DOHH2 (cell line): ENCODE results near the gene KCTD3.

Experiments used
- CTCF ChIP-seq: fragments of 200-600 bp; sonication (generic); IDR thresholded peaks from one replicate; pipeline ENCODE4 v1.5.1; 2014; ENCODE audit warnings: antibody characterized with exemption, mild to moderate bottlenecking, low read depth, low read length; ENCODE audit not compliant: poor library complexity, severe bottlenecking
- EZH2phosphoT487 ChIP-seq: fragments of 200-600 bp; sonication (generic); IDR thresholded peaks from 2 replicates; pipeline ENCODE4 v1.6.1; 2017; ENCODE audit warnings: borderline replicate concordance, mild to moderate bottlenecking, antibody characterized with exemption, low read length, moderate library complexity, mixed read lengths

GRCh38 chr1:215603319-215603718 lies 36.2 kb downstream of the KCTD3 start:
- TF ChIP-seq CTCF (no peak), EZH2phosphoT487 (no peak)
